WTC11 (cell line): ENCODE measurements around the gene ZNF579. TPM values are rescaled to one million over a fixed set of nuclear protein-coding genes. Genes with fewer than 3 reads are reported as not detected.

Experiments
- ATAC-seq: fragments of 200-7000 bp; cut with Tn5 transposase; 2 replicates; pipeline ENCODE4 v1.10.0; 2021; ENCODE audit warnings: mild to moderate bottlenecking, moderate library complexity
- CTCF ChIA-PET: fragments of 300-600 bp; sonication (Branson Sonifier 250); formaldehyde crosslinking; loops from one replicate; lab custom pipeline; 2021; ENCODE audit warnings: antibody characterized with exemption; lab: Charles Lee
- POLR2A ChIA-PET: fragments of 350-600 bp; sonication (Branson Sonifier 250); formaldehyde crosslinking; loops from one replicate; lab custom pipeline; 2021; ENCODE audit warnings: antibody characterized with exemption; lab: Charles Lee
- DNase-seq: peaks from one replicate; pipeline ENCODE4 v3.0.0; 2021; ENCODE audit warnings: low spot score
- H3K27ac Mint-ChIP-seq: 2 replicates; pipeline ENCODE4 v1.8.0; 2021; ENCODE audit warnings: mixed read lengths
- H3K27me3 Mint-ChIP-seq: 2 replicates; pipeline ENCODE4 v1.8.0; 2021; ENCODE audit warnings: low read depth, mild to moderate bottlenecking, moderate library complexity, mixed read lengths
- H3K36me3 Mint-ChIP-seq: 2 replicates; pipeline ENCODE4 v1.8.0; 2021; ENCODE audit warnings: mixed read lengths
- H3K4me1 Mint-ChIP-seq: 2 replicates; pipeline ENCODE4 v1.8.0; 2022; ENCODE audit warnings: mixed read lengths
- H3K4me3 Mint-ChIP-seq: 2 replicates; pipeline ENCODE4 v1.8.0; 2021; ENCODE audit warnings: mild to moderate bottlenecking, moderate library complexity, mixed read lengths
- H3K9me3 Mint-ChIP-seq: 2 replicates; pipeline ENCODE4 v1.8.0; 2021; ENCODE audit warnings: mixed read lengths
- FOXJ3 ChIP-seq: sonication (generic); formaldehyde crosslinking; IDR thresholded peaks from 2 replicates; pipeline ENCODE4 v1.9.0; 2021; ENCODE audit warnings: missing genetic modification reagents, mild to moderate bottlenecking, borderline replicate concordance
- FOXP4 ChIP-seq: sonication (generic); formaldehyde crosslinking; IDR thresholded peaks from 2 replicates; pipeline ENCODE4 v1.8.0; 2022; ENCODE audit warnings: mild to moderate bottlenecking, missing genetic modification reagents
- GABPB1 ChIP-seq: sonication (generic); formaldehyde crosslinking; IDR thresholded peaks from 2 replicates; pipeline ENCODE4 v1.8.1; 2023; ENCODE audit warnings: mild to moderate bottlenecking, missing genetic modification reagents
- KAT7 ChIP-seq: sonication (generic); formaldehyde crosslinking; IDR thresholded peaks from 2 replicates; pipeline ENCODE4 v1.8.1; 2023; ENCODE audit warnings: missing genetic modification reagents, mild to moderate bottlenecking, borderline replicate concordance
- MYBL2 ChIP-seq: sonication (generic); formaldehyde crosslinking; IDR thresholded peaks from 2 replicates; pipeline ENCODE4 v1.8.1; 2023; ENCODE audit warnings: mild to moderate bottlenecking, moderate library complexity, missing genetic modification reagents
- NR2C2 ChIP-seq: sonication (generic); formaldehyde crosslinking; IDR thresholded peaks from 2 replicates; pipeline ENCODE4 v1.8.0; 2022; ENCODE audit warnings: mild to moderate bottlenecking, missing genetic modification reagents
- OVOL2 ChIP-seq: fragments of 250-450 bp; sonication (Bioruptor Pico); IDR thresholded peaks from 2 replicates; pipeline ENCODE4 v1.9.0; 2021; ENCODE audit warnings: mild to moderate bottlenecking, borderline replicate concordance
- PRDM15 ChIP-seq: sonication (generic); formaldehyde crosslinking; IDR thresholded peaks from 2 replicates; pipeline ENCODE4 v1.8.0; 2022; ENCODE audit warnings: missing genetic modification reagents
- ZNF138 ChIP-seq: sonication (generic); formaldehyde crosslinking; conservative IDR thresholded peaks from 2 replicates; pipeline ENCODE4 v1.8.1; 2022; ENCODE audit warnings: mild to moderate bottlenecking, moderate library complexity, missing genetic modification reagents
- ZNF219 ChIP-seq: sonication (generic); formaldehyde crosslinking; IDR thresholded peaks from 2 replicates; pipeline ENCODE4 v1.8.0; 2023; ENCODE audit warnings: missing genetic modification reagents, mild to moderate bottlenecking, borderline replicate concordance
- ZNF317 ChIP-seq: sonication (generic); formaldehyde crosslinking; IDR thresholded peaks from 2 replicates; pipeline ENCODE4 v1.8.1; 2023; ENCODE audit warnings: low read depth, mild to moderate bottlenecking, moderate library complexity, missing genetic modification reagents, borderline replicate concordance
- ZNF416 ChIP-seq: fragments of 250-450 bp; sonication (Bioruptor Pico); IDR thresholded peaks from 2 replicates; pipeline ENCODE4 v1.9.0; 2021; ENCODE audit warnings: mild to moderate bottlenecking, inconsistent platforms
- total RNA-seq: library from RNA; stranded (reverse); gene quantifications from 3 replicates; pipeline ENCODE4 v1.2.3, GENCODE V29; 2021
- TF ChIP-seq, protein P1 (sequence below): sonication (generic); formaldehyde crosslinking; IDR thresholded peaks from 2 replicates; pipeline ENCODE4 v1.8.1; 2022; ENCODE audit warnings: mild to moderate bottlenecking, missing genetic modification reagents, moderate library complexity, borderline replicate concordance
- TF ChIP-seq, protein P2 (sequence below): fragments of 250-450 bp; sonication (Bioruptor Pico); IDR thresholded peaks from 2 replicates; pipeline ENCODE4 v1.8.0; 2021; ENCODE audit warnings: mild to moderate bottlenecking
- TF ChIP-seq, protein P3 (sequence below): fragments of 250-450 bp; sonication (Bioruptor Pico); IDR thresholded peaks from 2 replicates; pipeline ENCODE4 v1.9.0; 2021; ENCODE audit warnings: moderate library complexity, mild to moderate bottlenecking, inconsistent platforms, borderline replicate concordance
- TF ChIP-seq, protein P4 (sequence below): sonication (generic); formaldehyde crosslinking; IDR thresholded peaks from 2 replicates; pipeline ENCODE4 v1.8.1; 2022; ENCODE audit warnings: low read depth, mild to moderate bottlenecking, moderate library complexity, missing genetic modification reagents, borderline replicate concordance

ZNF579 gene
- total RNA-seq, 1 experiment from 2014 or later, result 30.0 TPM

GRCh38 chr19:55603115-55603514 lies 22.5 kb upstream of the ZNF579 start:
- H3K27ac Mint-ChIP-seq, result peak overlapping the region; percentile 94
- ChIA-PET CTCF (interaction anchor here (2.3 kb wide), 1 partner anchor 51 kb away, joined by 9 read pairs; the partner anchor contains the start of gene U2AF2), POLR2A (interaction anchor here (0.7 kb wide), 1 partner anchor 236 kb away, joined by 3 read pairs; no protein-coding TSS in a partner anchor)
- peak overlapping the region; percentile 83; the same call in 1 of the 2 replicates for H3K4me3 Mint-ChIP-seq
- ATAC-seq (no peak), DNase-seq (no peak)
- H3K27me3 Mint-ChIP-seq, result no peaks in the 10 kb centered on the region
- peaks cover 13% of the 10 kb centered on the region for H3K36me3 Mint-ChIP-seq
- no peaks in the 10 kb centered on the region for H3K9me3 Mint-ChIP-seq
- TF ChIP-seq FOXJ3 (CRISPR knock-in tag) (no peak), NR2C2 (CRISPR knock-in tag) (no peak)
- peaks cover 34% of the 10 kb centered on the region for H3K4me1 Mint-ChIP-seq

DNA sequence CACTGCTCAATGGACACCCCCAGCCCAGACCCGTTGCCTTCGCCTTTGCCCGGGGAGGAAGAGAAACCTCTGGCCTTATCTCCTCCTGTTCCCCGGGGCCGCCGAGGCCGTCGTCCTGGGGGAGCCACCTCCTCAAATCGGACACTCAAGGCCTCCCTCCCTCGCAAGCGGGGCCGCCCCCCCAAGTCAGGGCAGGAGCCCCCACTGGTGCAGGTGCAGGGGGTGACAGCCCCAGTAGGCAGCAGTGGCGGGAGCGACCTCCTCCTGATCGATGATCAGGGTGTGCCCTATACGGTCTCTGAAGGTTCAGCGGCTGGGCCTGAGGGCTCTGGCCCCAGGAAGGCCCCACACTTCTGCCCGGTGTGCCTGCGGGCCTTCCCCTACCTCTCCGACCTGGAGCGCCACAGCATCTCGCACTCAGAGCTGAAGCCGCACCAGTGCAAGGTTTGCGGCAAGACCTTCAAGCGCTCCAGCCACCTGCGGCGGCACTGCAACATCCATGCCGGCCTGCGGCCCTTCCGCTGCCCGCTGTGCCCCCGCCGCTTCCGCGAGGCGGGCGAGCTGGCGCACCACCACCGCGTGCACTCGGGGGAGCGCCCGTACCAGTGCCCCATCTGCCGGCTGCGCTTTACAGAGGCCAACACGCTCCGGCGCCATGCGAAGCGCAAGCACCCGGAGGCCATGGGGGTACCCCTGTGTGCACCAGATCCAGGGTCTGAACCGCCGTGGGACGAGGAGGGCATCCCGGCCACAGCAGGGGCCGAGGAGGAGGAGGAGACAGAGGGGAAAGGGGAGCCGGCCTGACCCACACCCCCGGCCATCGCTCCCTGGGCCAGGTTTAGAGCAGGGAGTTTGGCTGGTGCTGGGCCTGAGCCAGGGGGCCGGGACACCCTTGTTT lies 21.7 kb upstream of the ZNF579 start:
- Mint-ChIP-seq H3K9me3 (no peaks in the 10 kb centered on the region), H3K4me3 (no peak overlapping the region), H3K4me1 (peaks cover 38% of the 10 kb centered on the region), H3K36me3 (peaks cover 7% of the 10 kb centered on the region), H3K27ac (no peak overlapping the region), H3K27me3 (no peaks in the 10 kb centered on the region; the same call in 1 of the 2 replicates)
- ATAC-seq (no peak), DNase-seq (no peak)
- TF ChIP-seq, protein P1, sequence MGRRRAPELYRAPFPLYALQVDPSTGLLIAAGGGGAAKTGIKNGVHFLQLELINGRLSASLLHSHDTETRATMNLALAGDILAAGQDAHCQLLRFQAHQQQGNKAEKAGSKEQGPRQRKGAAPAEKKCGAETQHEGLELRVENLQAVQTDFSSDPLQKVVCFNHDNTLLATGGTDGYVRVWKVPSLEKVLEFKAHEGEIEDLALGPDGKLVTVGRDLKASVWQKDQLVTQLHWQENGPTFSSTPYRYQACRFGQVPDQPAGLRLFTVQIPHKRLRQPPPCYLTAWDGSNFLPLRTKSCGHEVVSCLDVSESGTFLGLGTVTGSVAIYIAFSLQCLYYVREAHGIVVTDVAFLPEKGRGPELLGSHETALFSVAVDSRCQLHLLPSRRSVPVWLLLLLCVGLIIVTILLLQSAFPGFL, result no peak
- TF ChIP-seq OVOL2 (CRISPR knock-in tag) (no peak), GABPB1 (no peak), ZNF219 (CRISPR knock-in tag) (no peak), FOXP4 (CRISPR knock-in tag) (no peak)
- TF ChIP-seq, protein P2, sequence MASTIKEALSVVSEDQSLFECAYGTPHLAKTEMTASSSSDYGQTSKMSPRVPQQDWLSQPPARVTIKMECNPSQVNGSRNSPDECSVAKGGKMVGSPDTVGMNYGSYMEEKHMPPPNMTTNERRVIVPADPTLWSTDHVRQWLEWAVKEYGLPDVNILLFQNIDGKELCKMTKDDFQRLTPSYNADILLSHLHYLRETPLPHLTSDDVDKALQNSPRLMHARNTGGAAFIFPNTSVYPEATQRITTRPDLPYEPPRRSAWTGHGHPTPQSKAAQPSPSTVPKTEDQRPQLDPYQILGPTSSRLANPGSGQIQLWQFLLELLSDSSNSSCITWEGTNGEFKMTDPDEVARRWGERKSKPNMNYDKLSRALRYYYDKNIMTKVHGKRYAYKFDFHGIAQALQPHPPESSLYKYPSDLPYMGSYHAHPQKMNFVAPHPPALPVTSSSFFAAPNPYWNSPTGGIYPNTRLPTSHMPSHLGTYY, result no peak
- TF ChIP-seq, protein P3, sequence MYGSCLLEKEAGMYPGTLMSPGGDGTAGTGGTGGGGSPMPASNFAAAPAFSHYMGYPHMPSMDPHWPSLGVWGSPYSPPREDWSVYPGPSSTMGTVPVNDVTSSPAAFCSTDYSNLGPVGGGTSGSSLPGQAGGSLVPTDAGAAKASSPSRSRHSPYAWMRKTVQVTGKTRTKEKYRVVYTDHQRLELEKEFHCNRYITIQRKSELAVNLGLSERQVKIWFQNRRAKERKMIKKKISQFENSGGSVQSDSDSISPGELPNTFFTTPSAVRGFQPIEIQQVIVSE (CRISPR knock-in tag), result no peak
- CTCF ChIA-PET, result no interaction called here
- POLR2A ChIA-PET, result interaction anchor here (0.7 kb wide), 1 partner anchor 237 kb away, joined by 3 read pairs; no protein-coding TSS in a partner anchor

DNA sequence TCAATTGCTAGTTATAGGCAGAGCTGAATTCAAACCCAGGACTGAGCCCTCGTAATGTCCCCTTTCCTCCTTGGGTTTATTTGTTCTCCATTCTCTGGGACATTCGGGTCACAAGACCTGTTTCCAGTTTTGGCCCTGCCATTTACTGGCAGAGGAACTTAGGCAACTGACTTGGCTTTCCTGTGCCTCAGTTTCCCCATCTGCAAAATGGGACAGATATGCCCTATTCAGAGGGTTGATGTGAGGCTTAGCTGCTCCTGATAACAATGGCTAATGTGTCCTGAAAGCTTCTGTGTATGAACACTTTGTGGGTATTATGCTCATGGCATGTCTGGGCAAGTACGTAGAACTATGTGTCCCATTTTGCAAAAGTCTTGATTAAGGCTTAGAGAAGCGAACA lies 20.4 kb upstream of the ZNF579 start:
- ChIA-PET POLR2A (interaction anchor here (1.0 kb wide), 1 partner anchor 51 kb away, joined by 3 read pairs; no protein-coding TSS in a partner anchor), CTCF (no interaction called here)
- Mint-ChIP-seq H3K4me3 (peak overlapping the region; percentile 74), H3K27ac (peak overlapping the region; percentile 93), H3K36me3 (peaks cover 8% of the 10 kb centered on the region), H3K27me3 (no peaks in the 10 kb centered on the region; the same call in 1 of the 2 replicates), H3K4me1 (peaks cover 29% of the 10 kb centered on the region), H3K9me3 (no peaks in the 10 kb centered on the region)
- no peak for DNase-seq
- no peak for ATAC-seq
- TF ChIP-seq, protein P4, sequence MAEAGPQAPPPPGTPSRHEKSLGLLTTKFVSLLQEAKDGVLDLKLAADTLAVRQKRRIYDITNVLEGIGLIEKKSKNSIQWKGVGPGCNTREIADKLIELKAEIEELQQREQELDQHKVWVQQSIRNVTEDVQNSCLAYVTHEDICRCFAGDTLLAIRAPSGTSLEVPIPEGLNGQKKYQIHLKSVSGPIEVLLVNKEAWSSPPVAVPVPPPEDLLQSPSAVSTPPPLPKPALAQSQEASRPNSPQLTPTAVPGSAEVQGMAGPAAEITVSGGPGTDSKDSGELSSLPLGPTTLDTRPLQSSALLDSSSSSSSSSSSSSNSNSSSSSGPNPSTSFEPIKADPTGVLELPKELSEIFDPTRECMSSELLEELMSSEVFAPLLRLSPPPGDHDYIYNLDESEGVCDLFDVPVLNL (CRISPR knock-in tag), result no peak
- no peak for TF ChIP-seq PRDM15
- TF ChIP-seq ZNF138 (CRISPR knock-in tag), result no peak
- TF ChIP-seq KAT7 (CRISPR knock-in tag), result no peak
- TF ChIP-seq ZNF416 (CRISPR knock-in tag), result no peak
- no peak for TF ChIP-seq MYBL2 (CRISPR knock-in tag)
- no peak for TF ChIP-seq ZNF317 (CRISPR knock-in tag)
